CD4-positive, alpha-beta memory T cell (primary cell): ENCODE measurements around the gene ZNF394. TPM values are rescaled to one million over a fixed set of nuclear protein-coding genes. Genes with fewer than 3 reads are reported as not detected.
A peak's percentile ranks its signal among the peaks of the same experiment; 100 is the strongest.

Experiments used
- CTCF ChIA-PET: fragments of 350-600 bp; sonication (Branson Sonifier 250); formaldehyde crosslinking; loops from one replicate; lab custom pipeline; 2021; ENCODE audit warnings: inconsistent platforms; ENCODE audit not compliant: partially characterized antibody; lab: Charles Lee
- POLR2A ChIA-PET: fragments of 350-600 bp; sonication (Branson Sonifier 250); formaldehyde crosslinking; loops from one replicate; lab custom pipeline; 2021; ENCODE audit not compliant: partially characterized antibody; lab: Charles Lee
- DNase-seq, 5 donors: peaks; one replicate each; pipeline versions ENCODE4 v3.0.0 to v3.0.0-alpha.2; 2020 to 2022; ENCODE audit warnings: mixed read lengths in 1 of 5
- H3K27ac ChIP-seq: one replicate; pipeline ENCODE4 v1.7.0; 2013; ENCODE audit warnings: low read depth, low read length
- H3K27me3 ChIP-seq: 2 replicates; pipeline ENCODE4 v1.7.0; 2013; ENCODE audit warnings: mild to moderate bottlenecking, low read length, moderate library complexity; ENCODE audit not compliant: insufficient read depth
- H3K36me3 ChIP-seq: 2 replicates; pipeline ENCODE4 v1.7.0; 2013; ENCODE audit warnings: mild to moderate bottlenecking, low read length, moderate library complexity; ENCODE audit not compliant: insufficient read depth
- H3K4me1 ChIP-seq: 2 replicates; pipeline ENCODE4 v1.7.0; 2013; ENCODE audit warnings: mild to moderate bottlenecking, low read length, moderate library complexity; ENCODE audit not compliant: insufficient read depth
- H3K4me3 ChIP-seq, 2 donors: one replicate each; pipeline ENCODE4 v1.7.0; 2013; ENCODE audit warnings: low read length in 2 of 2, mild to moderate bottlenecking in 1 of 2
- H3K9me3 ChIP-seq, 2 donors: one replicate each; pipeline ENCODE4 v1.7.0; 2013; ENCODE audit warnings: low read length in 2 of 2, control low read depth in 1 of 2; ENCODE audit not compliant: control insufficient read depth in 1 of 2
- H3K27ac Mint-ChIP-seq, 7 donors: one replicate each; pipeline ENCODE4 v1.8.0; 2020 to 2021; ENCODE audit warnings: mixed read lengths in 7 of 7, mild to moderate bottlenecking in 6 of 7, inconsistent platforms in 3 of 7, moderate library complexity in 3 of 7
- H3K27me3 Mint-ChIP-seq, 2 donors: one replicate each; pipeline ENCODE4 v1.8.0; 2020 to 2021; ENCODE audit warnings: mixed read lengths in 2 of 2
- H3K36me3 Mint-ChIP-seq, 2 donors: one replicate each; pipeline ENCODE4 v1.8.0; 2020 to 2021; ENCODE audit warnings: mixed read lengths in 2 of 2, inconsistent platforms in 1 of 2, mild to moderate bottlenecking in 1 of 2
- H3K4me1 Mint-ChIP-seq, 4 donors: one replicate each; pipeline ENCODE4 v1.8.0; 2020 to 2021; ENCODE audit warnings: mixed read lengths in 4 of 4, mild to moderate bottlenecking in 1 of 4
- H3K4me3 Mint-ChIP-seq, 8 donors: one replicate each; pipeline ENCODE4 v1.8.0; 2020 to 2021; ENCODE audit warnings: mixed read lengths in 8 of 8, mild to moderate bottlenecking in 7 of 8, moderate library complexity in 6 of 8, inconsistent platforms in 3 of 8
- H3K9me3 Mint-ChIP-seq, 8 donors: one replicate each; pipeline ENCODE4 v1.8.0; 2020 to 2021; ENCODE audit warnings: mixed read lengths in 8 of 8, mild to moderate bottlenecking in 5 of 8, inconsistent platforms in 3 of 8, moderate library complexity in 1 of 8
- intact Hi-C: fragments of 100-400 bp; cut with micrococcal nuclease; formaldehyde crosslinking; loops from one replicate; pipeline ENCODE4 v1.15.1; 2023
- polyA plus RNA-seq, 2 donors: library from polyadenylated mRNA; unstranded; fragments of 300-500 nt; fragmentation: Illumina TruSeq; gene quantifications; one replicate each; pipeline ENCODE4 v1.2.3, GENCODE V29; 2021
- total RNA-seq, 2 experiments: library from RNA; stranded (reverse); gene quantifications; one replicate each; pipeline ENCODE4 v1.2.3, GENCODE V29; 2021

Gene ZNF394
- total and polyA plus RNA-seq, 4 experiments from 2014 or later: 64.5 to 88.6 (median 85.6) TPM

GRCh38 chr7:99453105-99453504 lies 47.0 kb downstream of the ZNF394 start:
- H3K36me3 Mint-ChIP-seq: peaks cover 21 to 61% of the 10 kb centered on the region in 2 donors
- Histone ChIP-seq H3K4me3 (no peak overlapping the region), H3K27ac (no peak overlapping the region), H3K4me1 (no peaks in the 10 kb centered on the region), H3K36me3 (peaks cover 61% of the 10 kb centered on the region), H3K9me3 (no peaks in the 10 kb centered on the region), H3K27me3 (no peaks in the 10 kb centered on the region)
- no peak for DNase-seq
- peak overlapping the region in 1 of 7 donors; percentile 29 for H3K27ac Mint-ChIP-seq
- H3K4me3 Mint-ChIP-seq: no peak overlapping the region
- intact Hi-C loops: no loop called here
- no peaks in the 10 kb centered on the region for H3K9me3 Mint-ChIP-seq
- CTCF ChIA-PET: no interaction called here
- H3K4me1 Mint-ChIP-seq: peaks cover 0 to 5% (median 1%) of the 10 kb centered on the region in 4 donors
- H3K27me3 Mint-ChIP-seq: no peaks in the 10 kb centered on the region
- POLR2A ChIA-PET: no interaction called here

- no peak overlapping the region for H3K27ac ChIP-seq
These were observed 47.5 kb downstream of the ZNF394 start for GRCh38 chr7:99452541-99452940.

GRCh38 chr7:99451936-99452335 lies 48.1 kb downstream of the ZNF394 start:
- no peaks in the 10 kb centered on the region for H3K27me3 ChIP-seq
- Mint-ChIP-seq H3K4me3 (no peak overlapping the region), H3K36me3 (peaks cover 14 to 56% of the 10 kb centered on the region in 2 donors), H3K27me3 (no peaks in the 10 kb centered on the region), H3K27ac (peak overlapping the region in 1 of 7 donors; percentile 12), H3K9me3 (no peaks in the 10 kb centered on the region), H3K4me1 (peaks cover 0 to 5% (median 1%) of the 10 kb centered on the region in 4 donors)
- POLR2A ChIA-PET: no interaction called here
- intact Hi-C loops: no loop called here
- CTCF ChIA-PET: no interaction called here
- H3K4me3 ChIP-seq: no peak overlapping the region
- DNase-seq: no peak
- no peak overlapping the region for H3K27ac ChIP-seq
- peaks cover 55% of the 10 kb centered on the region for H3K36me3 ChIP-seq
- no peaks in the 10 kb centered on the region for H3K4me1 ChIP-seq
- H3K9me3 ChIP-seq: no peaks in the 10 kb centered on the region

More at GRCh38 chr7:99452541-99452940, 47.5 kb downstream of the ZNF394 start:
- Histone ChIP-seq H3K4me1 (no peaks in the 10 kb centered on the region), H3K36me3 (peaks cover 61% of the 10 kb centered on the region), H3K27me3 (no peaks in the 10 kb centered on the region), H3K4me3 (no peak overlapping the region), H3K9me3 (no peaks in the 10 kb centered on the region)
- intact Hi-C loops: no loop called here
- no peaks in the 10 kb centered on the region for H3K9me3 Mint-ChIP-seq
- peak overlapping the region in 1 of 7 donors; percentile 12 for H3K27ac Mint-ChIP-seq
- H3K36me3 Mint-ChIP-seq: peaks cover 16 to 59% of the 10 kb centered on the region in 2 donors
- ChIA-PET CTCF (no interaction called here), POLR2A (no interaction called here)
- H3K27me3 Mint-ChIP-seq: no peaks in the 10 kb centered on the region
- H3K4me1 Mint-ChIP-seq: peaks cover 0 to 5% (median 1%) of the 10 kb centered on the region in 4 donors
- no peak for DNase-seq
- no peak overlapping the region for H3K4me3 Mint-ChIP-seq

GRCh38 chr7:99449326-99449725 lies 50.8 kb downstream of the ZNF394 start:
- H3K9me3 Mint-ChIP-seq: no peaks in the 10 kb centered on the region
- POLR2A ChIA-PET: interaction anchor here (0.7 to 1.5 kb wide), 2 partner anchors 16 to 40 kb away, joined by 3 read pairs; partner anchors contain the start of genes ATP5MF, BUD31 and PDAP1

GRCh38 chr7:99448855-99449254 lies 51.2 kb downstream of the ZNF394 start:
- H3K36me3 Mint-ChIP-seq: peaks cover 23 to 46% of the 10 kb centered on the region in 2 donors
- H3K9me3 ChIP-seq: no peaks in the 10 kb centered on the region
- no peaks in the 10 kb centered on the region for H3K9me3 Mint-ChIP-seq
- intact Hi-C loops: no loop called here
- H3K4me3 Mint-ChIP-seq: no peak overlapping the region
- H3K36me3 ChIP-seq: peaks cover 50% of the 10 kb centered on the region
- ChIA-PET CTCF (no interaction called here), POLR2A (interaction anchor here (0.7 to 1.1 kb wide), 2 partner anchors 17 to 40 kb away, joined by 3 read pairs; partner anchors contain the start of genes ATP5MF, BUD31 and PDAP1)
- H3K27me3 Mint-ChIP-seq: no peaks in the 10 kb centered on the region
- H3K27ac Mint-ChIP-seq: no peak overlapping the region
- no peak overlapping the region for H3K4me3 ChIP-seq
- H3K4me1 ChIP-seq: no peaks in the 10 kb centered on the region
- DNase-seq: no peak
- no peak overlapping the region for H3K27ac ChIP-seq
- peaks cover 0 to 5% (median 2%) of the 10 kb centered on the region in 4 donors for H3K4me1 Mint-ChIP-seq
- no peaks in the 10 kb centered on the region for H3K27me3 ChIP-seq

More at GRCh38 chr7:99449326-99449725, 50.8 kb downstream of the ZNF394 start:
- Mint-ChIP-seq H3K36me3 (peaks cover 24 to 50% of the 10 kb centered on the region in 2 donors), H3K27ac (peak overlapping the region in 3 of 7 donors; percentile 38 to 47 (median 42)), H3K4me1 (peaks cover 0 to 5% (median 2%) of the 10 kb centered on the region in 4 donors), H3K4me3 (no peak overlapping the region), H3K27me3 (no peaks in the 10 kb centered on the region)
- Histone ChIP-seq H3K4me3 (no peak overlapping the region), H3K27ac (no peak overlapping the region), H3K9me3 (no peaks in the 10 kb centered on the region), H3K36me3 (peaks cover 55% of the 10 kb centered on the region), H3K27me3 (no peaks in the 10 kb centered on the region), H3K4me1 (no peaks in the 10 kb centered on the region)
- DNase-seq: no peak
- CTCF ChIA-PET: no interaction called here
- intact Hi-C loops: no loop called here

GRCh38 chr7:99447943-99448342 lies 52.1 kb downstream of the ZNF394 start:
- Mint-ChIP-seq H3K36me3 (peaks cover 20 to 47% of the 10 kb centered on the region in 2 donors), H3K4me3 (no peak overlapping the region), H3K27me3 (no peaks in the 10 kb centered on the region), H3K9me3 (no peaks in the 10 kb centered on the region), H3K4me1 (peaks cover 0 to 11% (median 5%) of the 10 kb centered on the region in 4 donors), H3K27ac (peak overlapping the region in 1 of 7 donors; percentile 80)
- H3K27me3 ChIP-seq: no peaks in the 10 kb centered on the region
- H3K4me1 ChIP-seq: no peaks in the 10 kb centered on the region
- intact Hi-C loops: no loop called here
- H3K36me3 ChIP-seq: peaks cover 47% of the 10 kb centered on the region
- POLR2A ChIA-PET: interaction anchor here (0.6 to 1.1 kb wide), 2 partner anchors 18 to 40 kb away, joined by 3 read pairs; partner anchors contain the start of genes ATP5MF and PDAP1
- no peak for DNase-seq
- H3K9me3 ChIP-seq: no peaks in the 10 kb centered on the region
- H3K4me3 ChIP-seq: no peak overlapping the region
- H3K27ac ChIP-seq: no peak overlapping the region
- CTCF ChIA-PET: no interaction called here

GRCh38 chr7:99446096-99446495 lies 54.0 kb downstream of the ZNF394 start:
- Histone ChIP-seq H3K4me3 (no peak overlapping the region), H3K9me3 (no peaks in the 10 kb centered on the region), H3K4me1 (no peaks in the 10 kb centered on the region), H3K27me3 (no peaks in the 10 kb centered on the region), H3K36me3 (peaks cover 47% of the 10 kb centered on the region), H3K27ac (no peak overlapping the region)
- Mint-ChIP-seq H3K4me1 (peaks cover 2 to 19% (median 10%) of the 10 kb centered on the region in 4 donors), H3K36me3 (peaks cover 19 to 49% of the 10 kb centered on the region in 2 donors), H3K4me3 (no peak overlapping the region), H3K27me3 (no peaks in the 10 kb centered on the region), H3K27ac (peak overlapping the region in 1 of 7 donors; percentile 59), H3K9me3 (no peaks in the 10 kb centered on the region)
- intact Hi-C loops: no loop called here
- no peak for DNase-seq
- POLR2A ChIA-PET: no interaction called here
- CTCF ChIA-PET: no interaction called here
